Endothelial cell (in vitro differentiated cells): ENCODE data around the gene PALD1. TPM values are rescaled to one million over a fixed set of nuclear protein-coding genes. Genes with fewer than 3 reads are reported as not detected.
"Not testable (repeated sequence)": the region's sequence is repeated elsewhere in the genome, so short reads cannot be mapped to it uniquely, and the experiment has no call there.

ENCODE experiments used
- DNase-seq: peaks from one replicate; pipeline ENCODE4 v3.0.0; 2021; ENCODE audit warnings: low spot score
- H3K27ac Mint-ChIP-seq: one replicate; pipeline ENCODE4 v1.8.0; 2021; ENCODE audit warnings: mixed read lengths, inconsistent platforms; ENCODE audit not compliant: unreplicated experiment
- H3K27me3 Mint-ChIP-seq: one replicate; pipeline ENCODE4 v1.8.0; 2021; ENCODE audit warnings: mild to moderate bottlenecking, moderate library complexity, mixed read lengths, inconsistent platforms; ENCODE audit not compliant: unreplicated experiment
- H3K36me3 Mint-ChIP-seq: one replicate; pipeline ENCODE4 v1.8.0; 2021; ENCODE audit warnings: mild to moderate bottlenecking, low read depth, mixed read lengths, inconsistent platforms; ENCODE audit not compliant: unreplicated experiment
- H3K4me1 Mint-ChIP-seq: one replicate; pipeline ENCODE4 v1.8.0; 2021; ENCODE audit warnings: mild to moderate bottlenecking, mixed read lengths, inconsistent platforms; ENCODE audit not compliant: unreplicated experiment
- H3K4me3 Mint-ChIP-seq: one replicate; pipeline ENCODE4 v1.8.0; 2021; ENCODE audit warnings: mild to moderate bottlenecking, mixed read lengths, inconsistent platforms; ENCODE audit not compliant: unreplicated experiment
- H3K9me3 Mint-ChIP-seq: one replicate; pipeline ENCODE4 v1.8.0; 2021; ENCODE audit warnings: mixed read lengths, inconsistent platforms; ENCODE audit not compliant: unreplicated experiment
- total RNA-seq: library from RNA; stranded (reverse); fragmentation: NEBNext Ultra II Directional; extraction: Animal tissue kit (Norgen Biotek cat#: 25700); gene quantifications from one replicate; pipeline ENCODE4 v1.2.1, GENCODE V29; 2021; ENCODE audit not compliant: unreplicated experiment
- TF ChIP-seq, protein P1 (sequence below): fragments of 200-600 bp; sonication (generic); IDR thresholded peaks from one replicate; pipeline ENCODE4 v1.5.0; 2021; ENCODE audit warnings: antibody characterized with exemption; ENCODE audit not compliant: unreplicated experiment

PALD1 gene
- total RNA-seq, 1 donor from 2014 or later = 166 TPM

DNA sequence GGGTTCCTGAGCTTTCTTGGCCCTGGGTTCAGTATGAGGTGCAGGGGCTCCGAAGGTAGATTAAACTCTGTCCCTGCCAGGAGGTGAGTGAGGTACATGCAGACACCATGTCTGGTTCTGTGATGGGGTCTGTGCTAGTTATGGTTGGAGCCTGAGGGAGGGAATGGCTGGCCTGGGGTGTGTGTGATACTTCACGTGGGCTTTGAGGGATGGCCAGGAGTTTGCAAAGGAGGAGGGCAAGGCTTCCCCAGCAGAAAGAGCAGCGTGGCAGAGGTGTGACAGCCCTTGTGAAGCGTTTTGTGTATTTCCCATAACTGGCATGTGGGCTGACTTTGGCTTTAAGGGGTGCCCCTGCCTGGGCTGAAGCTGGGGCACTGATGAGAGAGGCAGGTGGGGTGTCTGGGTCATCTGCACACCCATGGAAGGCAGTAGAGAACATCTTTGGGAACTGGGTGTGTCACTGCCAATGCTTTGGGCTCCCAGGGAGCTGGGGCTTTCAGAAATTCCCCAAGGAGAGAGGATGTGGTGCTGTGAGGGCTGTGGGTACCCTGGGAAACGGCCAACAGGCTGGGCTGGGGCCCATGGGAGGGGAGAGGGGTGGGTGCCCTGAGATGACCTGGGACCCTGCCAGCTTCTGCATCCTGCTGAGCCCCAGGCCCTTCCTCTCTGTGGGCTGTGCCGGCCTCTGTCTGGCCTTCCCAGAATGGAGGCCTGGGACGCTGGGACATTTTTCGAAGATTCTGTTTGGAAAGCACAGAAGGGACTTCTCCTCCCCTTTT is 4.6 kb downstream of the PALD1 start:
- H3K27ac Mint-ChIP-seq = peak overlapping the region; percentile 92
- H3K27me3 Mint-ChIP-seq = peaks cover 8% of the 10 kb centered on the region
- TF ChIP-seq, protein P1, sequence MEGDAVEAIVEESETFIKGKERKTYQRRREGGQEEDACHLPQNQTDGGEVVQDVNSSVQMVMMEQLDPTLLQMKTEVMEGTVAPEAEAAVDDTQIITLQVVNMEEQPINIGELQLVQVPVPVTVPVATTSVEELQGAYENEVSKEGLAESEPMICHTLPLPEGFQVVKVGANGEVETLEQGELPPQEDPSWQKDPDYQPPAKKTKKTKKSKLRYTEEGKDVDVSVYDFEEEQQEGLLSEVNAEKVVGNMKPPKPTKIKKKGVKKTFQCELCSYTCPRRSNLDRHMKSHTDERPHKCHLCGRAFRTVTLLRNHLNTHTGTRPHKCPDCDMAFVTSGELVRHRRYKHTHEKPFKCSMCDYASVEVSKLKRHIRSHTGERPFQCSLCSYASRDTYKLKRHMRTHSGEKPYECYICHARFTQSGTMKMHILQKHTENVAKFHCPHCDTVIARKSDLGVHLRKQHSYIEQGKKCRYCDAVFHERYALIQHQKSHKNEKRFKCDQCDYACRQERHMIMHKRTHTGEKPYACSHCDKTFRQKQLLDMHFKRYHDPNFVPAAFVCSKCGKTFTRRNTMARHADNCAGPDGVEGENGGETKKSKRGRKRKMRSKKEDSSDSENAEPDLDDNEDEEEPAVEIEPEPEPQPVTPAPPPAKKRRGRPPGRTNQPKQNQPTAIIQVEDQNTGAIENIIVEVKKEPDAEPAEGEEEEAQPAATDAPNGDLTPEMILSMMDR = no peak
- peak overlapping the region; percentile 73 for H3K4me3 Mint-ChIP-seq
- H3K36me3 Mint-ChIP-seq = peaks cover 17% of the 10 kb centered on the region
- no peak for DNase-seq
- no peaks in the 10 kb centered on the region for H3K9me3 Mint-ChIP-seq
- peaks cover 70% of the 10 kb centered on the region for H3K4me1 Mint-ChIP-seq

DNA sequence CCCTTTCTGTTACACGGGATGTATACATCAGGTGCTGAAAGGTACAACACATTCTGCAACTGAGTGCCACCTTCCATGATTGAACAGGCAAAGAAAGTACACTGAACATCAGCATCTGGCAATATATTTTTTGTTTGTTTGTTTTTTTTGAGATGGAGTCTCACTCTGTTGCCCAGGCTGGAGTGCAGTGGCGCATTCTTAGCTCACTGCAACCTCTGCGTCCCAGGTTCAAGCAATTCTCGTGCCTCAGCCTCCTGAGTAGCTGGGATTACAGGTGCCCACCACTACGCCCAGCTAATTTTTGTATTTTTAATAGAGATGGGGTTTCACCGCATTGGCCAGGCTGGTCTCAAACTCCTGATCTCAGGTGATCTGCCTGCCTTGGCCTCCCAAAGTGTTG is 5.3 kb downstream of the PALD1 start:
- not testable (repeated sequence) for H3K27ac Mint-ChIP-seq, H3K27me3 Mint-ChIP-seq, DNase-seq, H3K9me3 Mint-ChIP-seq
- Mint-ChIP-seq H3K4me3 (peak overlapping the region; percentile 15), H3K36me3 (peaks cover 23% of the 10 kb centered on the region), H3K4me1 (peaks cover 77% of the 10 kb centered on the region)

DNA sequence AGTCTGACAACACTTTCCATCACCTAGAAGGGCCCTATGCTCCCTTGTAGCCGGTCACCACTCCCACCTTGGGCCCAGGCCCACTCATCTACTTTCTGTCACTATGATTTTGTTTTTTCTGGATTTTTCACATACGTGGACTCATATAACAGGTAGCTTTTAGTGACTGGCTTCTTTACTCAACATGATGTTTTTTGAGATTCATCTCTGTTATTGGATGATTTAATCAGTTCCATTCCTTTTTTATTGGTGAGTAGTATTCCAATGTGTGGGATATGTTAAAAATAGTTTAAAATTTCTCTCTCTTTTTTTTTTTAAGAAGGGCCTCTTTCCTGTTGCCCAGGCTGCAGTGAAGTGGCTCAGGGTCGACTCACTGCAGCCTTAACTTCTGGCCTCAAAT is 9.3 kb downstream of the PALD1 start:
- Mint-ChIP-seq H3K27me3 (peaks cover 3% of the 10 kb centered on the region), H3K27ac (no peak overlapping the region), H3K4me1 (peaks cover 73% of the 10 kb centered on the region), H3K4me3 (no peak overlapping the region), H3K36me3 (peaks cover 36% of the 10 kb centered on the region), H3K9me3 (no peaks in the 10 kb centered on the region)
- DNase-seq = no peak
- TF ChIP-seq, protein P1 = no peak

DNA sequence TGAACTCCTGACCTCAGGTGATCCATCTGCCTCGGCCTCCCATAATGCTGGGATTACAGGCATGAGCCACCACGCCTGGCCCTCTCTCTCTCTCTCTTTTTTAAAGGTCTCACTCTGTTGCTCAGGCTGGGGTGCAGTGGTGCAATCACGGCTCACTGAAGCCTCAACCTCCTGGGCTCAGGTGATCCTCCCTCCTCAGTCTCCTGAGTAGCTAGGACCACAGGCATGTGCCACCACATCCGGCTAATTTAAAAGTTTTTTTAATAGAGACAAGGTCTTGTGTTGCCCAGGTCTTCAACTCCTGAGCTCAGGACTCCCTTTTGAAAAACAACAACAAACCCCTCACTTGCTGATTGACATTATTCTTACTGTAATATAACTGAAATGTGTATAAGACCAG is 11.6 kb downstream of the PALD1 start:
- peaks cover 76% of the 10 kb centered on the region for H3K4me1 Mint-ChIP-seq
- no peak for DNase-seq
- peaks cover 52% of the 10 kb centered on the region for H3K36me3 Mint-ChIP-seq
- TF ChIP-seq, protein P1 = no peak
- H3K9me3 Mint-ChIP-seq = no peaks in the 10 kb centered on the region
- no peak overlapping the region for H3K4me3 Mint-ChIP-seq
- peaks cover 3% of the 10 kb centered on the region for H3K27me3 Mint-ChIP-seq
- peak overlapping the region; percentile 67 for H3K27ac Mint-ChIP-seq

DNA sequence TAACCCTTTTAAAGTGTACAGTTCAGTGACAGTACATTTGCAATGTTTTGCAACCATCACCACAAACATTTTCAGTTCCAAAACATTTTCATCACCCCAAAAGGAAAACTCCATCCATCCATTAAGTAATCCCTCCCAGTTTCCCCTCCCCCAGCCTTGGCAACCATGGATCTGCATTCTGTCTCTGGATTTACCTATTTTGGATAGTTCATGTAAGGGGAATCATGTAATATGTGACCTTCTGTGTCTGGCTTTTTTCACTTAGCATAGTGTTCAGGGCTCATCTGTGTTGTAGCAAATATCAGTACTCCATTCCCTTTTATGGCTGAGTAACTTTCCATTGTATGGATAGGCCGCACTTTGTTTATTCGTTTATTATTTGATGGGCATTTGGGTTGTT is 13.0 kb downstream of the PALD1 start:
- Mint-ChIP-seq H3K36me3 (peaks cover 61% of the 10 kb centered on the region), H3K9me3 (no peaks in the 10 kb centered on the region), H3K4me3 (no peak overlapping the region), H3K27me3 (peaks cover 6% of the 10 kb centered on the region), H3K4me1 (peaks cover 85% of the 10 kb centered on the region), H3K27ac (peak overlapping the region; percentile 88)
- TF ChIP-seq, protein P1 = no peak
- DNase-seq = no peak
